ENCODE results near the gene LENG8. TPM values are rescaled to one million over a fixed set of nuclear protein-coding genes. Genes with fewer than 3 reads are reported as not detected.

The LENG8 gene
- total RNA-seq, 1 experiment from 2014 or later: 148 TPM

- H2BK120ac ChIP-seq (ENCODE audit: low read depth, low read length, poor library complexity, severe bottlenecking): no peak overlapping the region
- H2BK20ac ChIP-seq (ENCODE audit: low read depth, low read length, poor library complexity, severe bottlenecking): no peak overlapping the region
- no peak overlapping the region for H4K91ac ChIP-seq (ENCODE audit: insufficient read length, low read depth, low read length)
- no peak overlapping the region for H3K14ac ChIP-seq (ENCODE audit: insufficient read depth, low read length)
- peaks cover 5% of the 10 kb centered on the region; the same call in 1 of the 2 replicates for H3K4me1 ChIP-seq (ENCODE audit: insufficient read depth, low read length)
- no peak overlapping the region for H4K5ac ChIP-seq (ENCODE audit: insufficient read length, low read depth, low read length)
- no peak for TF ChIP-seq CTCF (conservative IDR thresholded peaks at IDR 0.05)
- no peak overlapping the region for H3K4ac ChIP-seq (ENCODE audit: low read depth, low read length)
- no peak for DNase-seq
- peaks cover 3% of the 10 kb centered on the region for H3K23me2 ChIP-seq (ENCODE audit: insufficient read length, low read depth, low read length, poor library complexity, severe bottlenecking)
- H2BK15ac ChIP-seq (ENCODE audit: low read depth, low read length): no peak overlapping the region
- no peak overlapping the region for H3K27ac ChIP-seq (ENCODE audit: insufficient read length, low read depth, low read length)
- no peak overlapping the region for H4K8ac ChIP-seq (replicated peaks; ENCODE audit: insufficient read length, low read depth, low read length)
- Mint-ChIP-seq H3K9me3 (no peaks in the 10 kb centered on the region), H3K27ac (no peak overlapping the region), H3K4me1 (peaks cover 37 to 47% of the 10 kb centered on the region in 2 experiments), H3K27me3 (ENCODE audit: low read depth) (peaks cover 54% of the 10 kb centered on the region), H3K4me3 (no peak overlapping the region; a peak in 1 of 5 replicates), H3K36me3 (ENCODE audit: insufficient read depth in 1 of 3, low read depth in 3 of 3) (peaks cover 0 to 25% (median 20%) of the 10 kb centered on the region in 3 experiments; a peak in 5 of 7 replicates)
- H3K9me3 ChIP-seq (ENCODE audit: control insufficient read depth, low read depth, low read length): no peaks in the 10 kb centered on the region
- H3K79me1 ChIP-seq (ENCODE audit: insufficient read depth, low read depth, low read length, poor library complexity, severe bottlenecking): no peaks in the 10 kb centered on the region
- H3K27me3 ChIP-seq (ENCODE audit: insufficient read depth, low read length): no peaks in the 10 kb centered on the region
- no peak overlapping the region for H2AFZ ChIP-seq (ENCODE audit: low read length)
- no peak overlapping the region for H3K4me2 ChIP-seq (ENCODE audit: insufficient read depth, insufficient read length, low read length)
- no peak overlapping the region for H2BK12ac ChIP-seq (ENCODE audit: insufficient read length, low read depth, low read length)
- no CpG with 5 or more reads among the region's 10 CpGs for WGBS (ENCODE audit: extremely low coverage, insufficient read length, low lambda C conversion rate)
- H3K79me2 ChIP-seq (ENCODE audit: insufficient read depth, low read length): no peaks in the 10 kb centered on the region
- H3T11ph ChIP-seq (ENCODE audit: low read length): no peak overlapping the region
- no peak overlapping the region for H2AK5ac ChIP-seq (ENCODE audit: insufficient read length, low read length)
- H4K20me1 ChIP-seq (ENCODE audit: control insufficient read depth, insufficient read depth, insufficient read length): no peaks in the 10 kb centered on the region
- no peak overlapping the region for H3K18ac ChIP-seq (ENCODE audit: insufficient read length, low read depth, low read length)
- no peak overlapping the region for H3K23ac ChIP-seq (ENCODE audit: insufficient read length, low read depth, low read length)
- no peak overlapping the region for H3K9ac ChIP-seq (ENCODE audit: extremely low read depth, insufficient read length, low read length)
- no peak overlapping the region for H3K56ac ChIP-seq (ENCODE audit: insufficient read length, low read depth, low read length)
- no peak overlapping the region for H2BK5ac ChIP-seq (ENCODE audit: insufficient read length, low read length)
These were observed 16.8 kb upstream of the LENG8 start for GRCh38 chr19:54432144-54432738.

Data from H9 (cell line).